H1 (cell line): Measurements from ENCODE around the gene JMJD1C. TPM values are rescaled to one million over a fixed set of nuclear protein-coding genes. Genes with fewer than 3 reads are reported as not detected.

Experiments
- BCL11A ChIP-seq, 2 experiments: IDR thresholded peaks; one replicate each; pipeline ENCODE4 v1.6.1; 2011; ENCODE audit warnings: low read depth in 2 of 2, low read length in 2 of 2, mild to moderate bottlenecking in 2 of 2
- NANOG ChIP-seq: IDR thresholded peaks from 2 replicates; pipeline ENCODE4 v1.6.1; 2011; ENCODE audit warnings: low read length, low read depth, mild to moderate bottlenecking, inconsistent platforms; ENCODE audit not compliant: insufficient read depth, poor library complexity, severe bottlenecking
- polyA plus RNA-seq, 7 experiments: library from polyadenylated mRNA; depleted of rRNA in 3 of 7; stranded (reverse) in 5 of 7; unstranded in 2 of 7; fragments of >200 nt in 5 of 7; fragments of 200-250 nt in 2 of 7; gene quantifications; 1 replicate in 5 of 7; 2 replicates in 1 of 7; 4 replicates in 1 of 7; pipeline versions ENCODE4 v1.2.1 to v1.2.3, GENCODE V29; 2011 to 2013; ENCODE audit warnings: missing spikeins in 2 of 7, mixed read lengths in 2 of 7
- total RNA-seq: library from RNA; stranded (reverse); fragmentation: NEBNext Ultra II Directional; extraction: Animal tissue kit (Norgen Biotek cat#: 25700); gene quantifications from 2 replicates; pipeline ENCODE4 v1.2.1, GENCODE V29; 2021

The JMJD1C gene
- total and polyA plus RNA-seq, 2 of the 8 experiments (the other 6 are each of a cell fraction or from before 2014, with no cell fraction given), result 54.5 to 210 TPM

DNA sequence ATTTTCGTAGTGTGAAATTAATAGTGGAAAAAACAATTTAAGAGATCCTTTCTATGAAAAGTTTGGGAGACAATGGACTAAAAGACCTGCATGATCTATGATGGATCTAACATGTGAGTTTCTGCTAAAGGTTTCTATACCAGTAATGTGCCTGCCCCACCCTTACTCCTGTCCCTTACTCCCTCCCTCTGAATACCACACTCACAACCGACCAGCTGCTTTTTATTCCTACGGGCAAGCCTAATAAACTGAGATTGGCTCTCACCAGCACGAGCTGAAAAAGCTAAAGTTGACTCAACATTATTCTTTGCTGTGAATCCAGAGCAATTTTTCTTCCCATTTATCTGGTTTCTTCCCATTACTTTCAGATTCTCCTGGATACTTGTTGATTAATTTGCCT, 37.6 kb upstream of the JMJD1C start (continued):
- no peak for TF ChIP-seq NANOG
- TF ChIP-seq BCL11A (IDR thresholded peaks at IDR 0.05; ENCODE audit: low read depth in 2 of 2, low read length in 2 of 2), result no peak
